IMR-90 (cell line): ENCODE results near the gene ELFN2. TPM values are rescaled to one million over a fixed set of nuclear protein-coding genes. Genes with fewer than 3 reads are reported as not detected.

Experiments
- ATAC-seq: fragments of 200-7000 bp; cut with Tn5 transposase; 2 replicates; pipeline ENCODE4 v1.9.1; 2020; ENCODE audit warnings: low read depth, mild to moderate bottlenecking, moderate library complexity
- BruUV-seq: library from RNA; stranded (reverse); fragments of 400-500 nt; replicated peaks from 2 replicates; lab custom pipeline; 2021; lab: Mats Ljungman, UMichigan
- CTCF ChIA-PET: fragments of 300-600 bp; formaldehyde crosslinking; extraction: SDS; loops from one replicate; lab custom pipeline; 2021; ENCODE audit warnings: antibody characterized with exemption; lab: Yijun Ruan, JAX
- POLR2A ChIA-PET: fragments of 300-600 bp; sonication (Branson Sonifier 250); formaldehyde crosslinking; loops from one replicate; lab custom pipeline; 2022; ENCODE audit warnings: antibody characterized with exemption; ENCODE audit not compliant: unreplicated experiment; lab: Charles Lee
- DNase-seq: peaks from one replicate; pipeline ENCODE4 v3.0.0; 2013
- H2AFZ ChIP-seq: replicated peaks from 2 replicates; pipeline ENCODE3; 2013; ENCODE audit warnings: low read length, mild to moderate bottlenecking; ENCODE audit not compliant: poor library complexity
- H2AK5ac ChIP-seq: 2 replicates; pipeline ENCODE4 v1.6.1; 2013; ENCODE audit warnings: low read depth, low read length, inconsistent platforms
- H2AK9ac ChIP-seq: replicated peaks from 2 replicates; pipeline ENCODE3; 2013; ENCODE audit warnings: mild to moderate bottlenecking, low read depth, low read length, moderate library complexity; ENCODE audit not compliant: poor library complexity
- H2BK120ac ChIP-seq: 2 replicates; pipeline ENCODE4 v1.6.1; 2013; ENCODE audit warnings: low read depth, low read length, inconsistent platforms
- H2BK15ac ChIP-seq: 3 replicates; pipeline ENCODE4 v1.6.1; 2013; ENCODE audit warnings: low read depth, low read length, inconsistent platforms
- H2BK20ac ChIP-seq: 2 replicates; pipeline ENCODE4 v1.6.1; 2013; ENCODE audit warnings: low read depth, mild to moderate bottlenecking, inconsistent platforms, low read length, moderate library complexity
- H2BK5ac ChIP-seq: 2 replicates; pipeline ENCODE4 v1.6.1; 2013; ENCODE audit warnings: mild to moderate bottlenecking, low read depth, low read length, inconsistent platforms; ENCODE audit not compliant: poor library complexity, severe bottlenecking
- H3K14ac ChIP-seq: replicated peaks from 2 replicates; pipeline ENCODE4 v1.6.1; 2013; ENCODE audit warnings: low read depth, low read length, inconsistent platforms
- H3K18ac ChIP-seq: 2 replicates; pipeline ENCODE4 v1.6.1; 2013; ENCODE audit warnings: low read depth, low read length, control low read depth
- H3K23ac ChIP-seq: 2 replicates; pipeline ENCODE4 v1.6.1; 2013; ENCODE audit warnings: low read depth, low read length, inconsistent platforms
- H3K27ac ChIP-seq: 2 replicates; pipeline ENCODE4 v1.5.1; 2013; ENCODE audit warnings: mild to moderate bottlenecking, control low read depth, low read length; ENCODE audit not compliant: insufficient read depth
- H3K27me3 ChIP-seq: 2 replicates; pipeline ENCODE4 v1.6.1; 2013; ENCODE audit warnings: low read length; ENCODE audit not compliant: control insufficient read depth, insufficient read depth
- H3K36me3 ChIP-seq: 2 replicates; pipeline ENCODE4 v1.6.1; 2013; ENCODE audit warnings: low read length, mixed read lengths; ENCODE audit not compliant: control insufficient read depth, insufficient read depth
- H3K4ac ChIP-seq: 2 replicates; pipeline ENCODE4 v1.6.1; 2013; ENCODE audit warnings: low read depth, low read length, inconsistent platforms
- H3K4me1 ChIP-seq: 2 replicates; pipeline ENCODE4 v1.6.1; 2013; ENCODE audit warnings: low read length, mixed read lengths; ENCODE audit not compliant: control insufficient read depth, insufficient read depth
- H3K4me2 ChIP-seq: 2 replicates; pipeline ENCODE4 v1.6.1; 2013; ENCODE audit warnings: low read depth, mild to moderate bottlenecking, control low read depth, low read length, moderate library complexity
- H3K4me3 ChIP-seq: 2 replicates; pipeline ENCODE4 v1.5.1; 2013; ENCODE audit warnings: low read depth, mild to moderate bottlenecking, control low read depth, low read length, moderate library complexity; ENCODE audit not compliant: insufficient read depth
- H3K56ac ChIP-seq: 2 replicates; pipeline ENCODE4 v1.6.1; 2013; ENCODE audit warnings: low read length, inconsistent platforms; ENCODE audit not compliant: insufficient read depth; ENCODE audit errors: extremely low read depth
- H3K79me1 ChIP-seq, 2 experiments: 2 replicates each; pipeline ENCODE4 v1.6.1; 2013; ENCODE audit warnings: low read length in 2 of 2, inconsistent platforms in 1 of 2, low read depth in 1 of 2
- H3K9ac ChIP-seq: 2 replicates; pipeline ENCODE4 v1.6.1; 2013; ENCODE audit warnings: low read depth, low read length, control low read depth
- H3K9me1 ChIP-seq: 2 replicates; pipeline ENCODE4 v1.6.1; 2013; ENCODE audit warnings: low read length, inconsistent platforms; ENCODE audit not compliant: insufficient read depth
- H3K9me3 ChIP-seq: 2 replicates; pipeline ENCODE4 v1.6.1; 2013; ENCODE audit warnings: low read length; ENCODE audit not compliant: control insufficient read depth, insufficient read depth
- H4K20me1 ChIP-seq: 2 replicates; pipeline ENCODE4 v1.6.1; 2013; ENCODE audit warnings: low read length, inconsistent platforms; ENCODE audit not compliant: insufficient read depth
- H4K5ac ChIP-seq: 2 replicates; pipeline ENCODE4 v1.6.1; 2013; ENCODE audit warnings: mild to moderate bottlenecking, low read depth, low read length, control low read depth
- H4K8ac ChIP-seq, 2 experiments: 2 replicates each; pipeline ENCODE4 v1.6.1; 2013; ENCODE audit warnings: low read depth in 2 of 2, low read length in 2 of 2, control low read depth in 1 of 2, inconsistent platforms in 1 of 2
- H4K91ac ChIP-seq: 2 replicates; pipeline ENCODE4 v1.6.1; 2013; ENCODE audit warnings: low read depth, low read length, inconsistent platforms; ENCODE audit not compliant: insufficient read depth
- BHLHE40 ChIP-seq: fragments of 150-350 bp; IDR thresholded peaks from 2 replicates; pipeline ENCODE4 v1.6.1; 2016; ENCODE audit warnings: mild to moderate bottlenecking, low read depth, low read length
- CEBPB ChIP-seq: IDR thresholded peaks from 2 replicates; pipeline ENCODE4 v1.6.1; 2012; ENCODE audit warnings: low read depth, low read length, improper control_type of control experiment
- CHD1 ChIP-seq: IDR thresholded peaks from 2 replicates; pipeline ENCODE4 v1.6.1; 2012; ENCODE audit warnings: low read depth, low read length, improper control_type of control experiment
- CTCF ChIP-seq: conservative IDR thresholded peaks from 2 replicates; pipeline ENCODE4 v1.5.1; 2012; ENCODE audit warnings: mild to moderate bottlenecking, low read depth, low read length, improper control_type of control experiment
- FOS ChIP-seq: fragments of 150-350 bp; IDR thresholded peaks from 2 replicates; pipeline ENCODE4 v1.6.1; 2016; ENCODE audit warnings: low read depth, low read length
- MAFK ChIP-seq: IDR thresholded peaks from 2 replicates; pipeline ENCODE4 v1.6.1; 2012; ENCODE audit warnings: low read depth, low read length, improper control_type of control experiment
- MAZ ChIP-seq: IDR thresholded peaks from 2 replicates; pipeline ENCODE4 v1.6.1; 2012; ENCODE audit warnings: low read depth, mild to moderate bottlenecking, low read length, improper control_type of control experiment, moderate library complexity, borderline replicate concordance
- MXI1 ChIP-seq: IDR thresholded peaks from 2 replicates; pipeline ENCODE4 v1.6.1; 2012; ENCODE audit warnings: low read depth, mild to moderate bottlenecking, low read length, moderate library complexity, borderline replicate concordance
- NFE2L2 ChIP-seq: fragments of 150-350 bp; IDR thresholded peaks from 2 replicates; pipeline ENCODE4 v1.6.1; 2016; ENCODE audit warnings: low read depth, mild to moderate bottlenecking, low read length
- POLR2A ChIP-seq: IDR thresholded peaks from 2 replicates; pipeline ENCODE4 v1.6.1; 2012; ENCODE audit warnings: mild to moderate bottlenecking, low read depth, low read length
- RCOR1 ChIP-seq: IDR thresholded peaks from 2 replicates; pipeline ENCODE4 v1.6.1; 2012; ENCODE audit warnings: mild to moderate bottlenecking, low read length, improper control_type of control experiment; ENCODE audit not compliant: insufficient replicate concordance
- RFX5 ChIP-seq: IDR thresholded peaks from 2 replicates; pipeline ENCODE4 v1.8.0; 2012; ENCODE audit warnings: low read depth, mild to moderate bottlenecking, low read length, moderate library complexity
- SMC3 ChIP-seq: fragments of 150-350 bp; IDR thresholded peaks from 2 replicates; pipeline ENCODE4 v1.6.1; 2016; ENCODE audit warnings: low read depth, mild to moderate bottlenecking, antibody characterized with exemption, low read length, moderate library complexity
- WGBS, 2 experiments: methylation state at CpG; one replicate each; pipeline versions ENCODE4 v1.1.5 to v1.1.7; 2013; ENCODE audit warnings: missing lambda C conversion rate in 2 of 2; ENCODE audit not compliant: insufficient read length in 1 of 2; ENCODE audit errors: extremely low coverage in 2 of 2; 5-methylcytosine and 5-hydroxymethylcytosine counted together
- dilution Hi-C: fragments of 300-500 bp; cut with HindIII; formaldehyde crosslinking; loops from one replicate; pipeline ENCODE4 v1.14.3; 2018; ENCODE audit warnings: low sequenced_read_pairs; ENCODE audit not compliant: unreplicated experiment
- in situ Hi-C: fragments of 300-500 bp; cut with MboI; formaldehyde crosslinking; loops from 3 replicates; pipeline ENCODE4 v1.14.3; 2019; ENCODE audit warnings: low sequenced_read_pairs, inconsistent platforms, mixed read lengths
- intact Hi-C: fragments of 100-400 bp; cut with micrococcal nuclease; formaldehyde crosslinking; loops from 2 replicates; pipeline ENCODE4 v1.10.0; 2022
- polyA plus RNA-seq, 3 experiments: library from polyadenylated mRNA; depleted of rRNA; stranded (reverse); fragments of >200 nt; gene quantifications; 2 replicates each; pipeline ENCODE4 v1.2.3, GENCODE V29; 2012; ENCODE audit warnings: low replicate concordance in 1 of 3
- total RNA-seq: library from RNA; depleted of rRNA; stranded (reverse); fragments of >200 nt; gene quantifications from 2 replicates; pipeline ENCODE4 v1.2.3, GENCODE V29; 2012
- TF ChIP-seq, protein P1 (sequence below): fragments of 150-350 bp; IDR thresholded peaks from 2 replicates; pipeline ENCODE4 v1.6.1; 2017; ENCODE audit warnings: mild to moderate bottlenecking, antibody characterized with exemption, low read length, low read depth

Gene ELFN2
- total and polyA plus RNA-seq, 2 of the 4 experiments (the other 2 are of a cell fraction), result 0.72 to 5.0 TPM

GRCh38 chr22:37390075-37390474 lies 37.2 kb downstream of the ELFN2 start:
- in situ Hi-C loops, result no loop called here
- Histone ChIP-seq H3K23ac (no peak overlapping the region), H4K91ac (no peak overlapping the region), H3K56ac (no peak overlapping the region), H3K4me1 (no peaks in the 10 kb centered on the region), H3K14ac (no peak overlapping the region), H2BK15ac (no peak overlapping the region), H3K9me1 (no peaks in the 10 kb centered on the region), H2AK5ac (no peak overlapping the region), H2BK120ac (no peak overlapping the region), H3K79me1 (0 out of 4 replicates have a peak, but pooled peaks cover 0 to 5% of the 10 kb centered on the region in 2 experiments), H2AK9ac (no peak overlapping the region), H3K4me2 (no peak overlapping the region), H3K27ac (no peak overlapping the region), H3K4me3 (no peak overlapping the region), H4K8ac (no peak overlapping the region), H2AFZ (no peak overlapping the region), H3K18ac (no peak overlapping the region), H2BK5ac (no peak overlapping the region), H3K27me3 (no peaks in the 10 kb centered on the region; the same call in 1 of the 2 replicates), H4K5ac (no peak overlapping the region), H3K36me3 (no peaks in the 10 kb centered on the region), H4K20me1 (peaks cover 5% of the 10 kb centered on the region; the same call in 1 of the 2 replicates), H3K9me3 (no peaks in the 10 kb centered on the region), H3K4ac (no peak overlapping the region), H2BK20ac (no peak overlapping the region), H3K9ac (no peak overlapping the region)
- dilution Hi-C loops, result no loop called here
- ATAC-seq (no peak), DNase-seq (no peak)
- intact Hi-C loops, result no loop called here
- no peak for TF ChIP-seq POLR2A
- TF ChIP-seq CHD1, result no peak
- no peak for TF ChIP-seq MXI1
- TF ChIP-seq SMC3, result no peak
- TF ChIP-seq RFX5, result no peak
- TF ChIP-seq BHLHE40, result no peak
- TF ChIP-seq FOS, result no peak
- TF ChIP-seq NFE2L2, result no peak
- no peak for TF ChIP-seq RCOR1
- no peak for TF ChIP-seq CTCF
- TF ChIP-seq CEBPB, result no peak
- no peak for TF ChIP-seq MAFK
- TF ChIP-seq, protein P1, sequence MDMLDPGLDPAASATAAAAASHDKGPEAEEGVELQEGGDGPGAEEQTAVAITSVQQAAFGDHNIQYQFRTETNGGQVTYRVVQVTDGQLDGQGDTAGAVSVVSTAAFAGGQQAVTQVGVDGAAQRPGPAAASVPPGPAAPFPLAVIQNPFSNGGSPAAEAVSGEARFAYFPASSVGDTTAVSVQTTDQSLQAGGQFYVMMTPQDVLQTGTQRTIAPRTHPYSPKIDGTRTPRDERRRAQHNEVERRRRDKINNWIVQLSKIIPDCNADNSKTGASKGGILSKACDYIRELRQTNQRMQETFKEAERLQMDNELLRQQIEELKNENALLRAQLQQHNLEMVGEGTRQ, result no peak
- no peak for TF ChIP-seq MAZ
- no TSS peak for BruUV-seq
- 60% methylated on average over 1 of the region's 6 CpGs; no CpG with 5 or more reads in 1 of the 2 experiments for WGBS, 2 experiments
- ChIA-PET POLR2A (no interaction called here), CTCF (interaction anchor here (0.9 kb wide), 1 partner anchor 130 kb away, joined by 3 read pairs; no protein-coding TSS in a partner anchor)
